BLaER1 treated with 17β-estradiol and CSF1 and Interleukin-3, amounts not matched to agents 10 nM and 100 nM (cell line): Measurements from ENCODE around the gene CCDC127.
A peak's percentile ranks its signal among the peaks of the same experiment; 100 is the strongest.

ENCODE experiments used
- H3K27ac ChIP-seq, 11 experiments: shearing (Covaris generic); formaldehyde crosslinking; 2 replicates each; pipeline ENCODE4 v1.8.1; 2022
- H3K27me3 ChIP-seq, 11 experiments: shearing (Covaris generic); formaldehyde crosslinking; 2 replicates each; pipeline ENCODE4 v1.8.1; 2022
- H3K36me3 ChIP-seq, 11 experiments: shearing (Covaris generic); formaldehyde crosslinking; 2 replicates each; pipeline ENCODE4 v1.8.1; 2022
- H3K4me1 ChIP-seq, 10 experiments: shearing (Covaris generic); formaldehyde crosslinking; 2 replicates each; pipeline ENCODE4 v1.8.1; 2022
- H3K4me2 ChIP-seq, 11 experiments: shearing (Covaris generic); formaldehyde crosslinking; 2 replicates each; pipeline ENCODE4 v1.8.1; 2022
- H3K4me3 ChIP-seq, 10 experiments: shearing (Covaris generic); formaldehyde crosslinking; 2 replicates each; pipeline ENCODE4 v1.8.1; 2022
- H3K9ac ChIP-seq, 11 experiments: shearing (Covaris generic); formaldehyde crosslinking; 2 replicates each; pipeline ENCODE4 v1.8.1; 2022
- H3K9me3 ChIP-seq, 11 experiments: shearing (Covaris generic); formaldehyde crosslinking; replicated peaks in 1 of 11; 2 replicates each; pipeline ENCODE4 v1.8.1; 2022
- H4K20me1 ChIP-seq, 11 experiments: shearing (Covaris generic); formaldehyde crosslinking; 2 replicates each; pipeline ENCODE4 v1.8.1; 2022
- Cebpa-rat ChIP-seq, 11 experiments: shearing (Covaris generic); IDR thresholded peaks; 2 replicates each; pipeline ENCODE4 v1.8.1; 2022

CCDC127 gene

GRCh38 chr5:149745-150485, 68.0 kb downstream of the CCDC127 start:
- Histone ChIP-seq H3K27me3 (peaks cover 0 to 33% (median 0%) of the 10 kb centered on the region in 11 experiments; a peak in 4 of 22 replicates), H3K36me3 (peaks cover 4 to 67% (median 46%) of the 10 kb centered on the region in 11 experiments; a peak in 20 of 22 replicates), H3K27ac (no peak overlapping the region; a peak in 1 of 22 replicates), H3K4me1 (peaks cover 41 to 58% (median 49%) of the 10 kb centered on the region in 10 experiments), H3K4me2 (peak overlapping the region in 3 of 11 experiments; percentile 18 to 67 (median 45); a peak in 5 of 22 replicates), H3K4me3 (no peak overlapping the region), H4K20me1 (peaks cover 0 to 8% (median 0%) of the 10 kb centered on the region in 11 experiments; a peak in 5 of 22 replicates), H3K9me3 (peaks cover 39 to 47% (median 45%) of the 10 kb centered on the region in 11 experiments), H3K9ac (no peak overlapping the region)
- TF ChIP-seq Cebpa-rat (IDR thresholded peaks at IDR 0.05) = no peak

- Histone ChIP-seq H3K4me3 (peak overlapping the region in 2 of 10 experiments; percentile 3 to 5; a peak in 2 of 20 replicates), H3K9ac (no peak overlapping the region), H3K4me2 (no peak overlapping the region), H3K4me1 (peaks cover 20 to 38% (median 28%) of the 10 kb centered on the region in 10 experiments), H3K36me3 (peaks cover 4 to 88% (median 67%) of the 10 kb centered on the region in 11 experiments; a peak in 20 of 22 replicates), H3K27me3 (peaks cover 0 to 33% (median 0%) of the 10 kb centered on the region in 11 experiments; a peak in 3 of 22 replicates), H3K9me3 (peaks cover 40 to 64% (median 53%) of the 10 kb centered on the region in 11 experiments), H4K20me1 (no peaks in the 10 kb centered on the region), H3K27ac (no peak overlapping the region)
- no peak for TF ChIP-seq Cebpa-rat (IDR thresholded peaks at IDR 0.05)
Observed at GRCh38 chr5:147751-148150, 70.2 kb downstream of the CCDC127 start.
